Upper lobe of left lung (tissue), 4 donors: ENCODE measurements around the gene SLC5A6.

Experiments used
- EP300 ChIP-seq, 4 donors: sonication (generic); formaldehyde crosslinking; IDR thresholded peaks; one replicate each; pipeline ENCODE4 v1.5.1; 2017; ENCODE audit warnings: antibody characterized with exemption in 4 of 4, control low read depth in 2 of 4
- POLR2A ChIP-seq, 4 donors: fragments of 450-650 bp; IDR thresholded peaks; one replicate each; pipeline ENCODE4 v1.5.1; 2016 to 2017; ENCODE audit warnings: antibody characterized with exemption in 4 of 4, mild to moderate bottlenecking in 2 of 4
- POLR2AphosphoS5 ChIP-seq, 2 donors: sonication (generic); formaldehyde crosslinking; IDR thresholded peaks; one replicate each; pipeline ENCODE4 v1.5.1; 2017; ENCODE audit warnings: antibody characterized with exemption in 2 of 2
- TF ChIP-seq, protein P1 (sequence below), 6 experiments: fragments of 450-650 bp in 4 of 6; fragments of 200-600 bp in 2 of 6; sonication (generic) in 2 of 6; IDR thresholded peaks; one replicate each; pipeline ENCODE4 v1.5.1; 2016 to 2019; ENCODE audit warnings: antibody characterized with exemption in 6 of 6

GRCh38 chr2:27258051-27258450, 46.0 kb upstream of the SLC5A6 start:
- TF ChIP-seq, protein P1, sequence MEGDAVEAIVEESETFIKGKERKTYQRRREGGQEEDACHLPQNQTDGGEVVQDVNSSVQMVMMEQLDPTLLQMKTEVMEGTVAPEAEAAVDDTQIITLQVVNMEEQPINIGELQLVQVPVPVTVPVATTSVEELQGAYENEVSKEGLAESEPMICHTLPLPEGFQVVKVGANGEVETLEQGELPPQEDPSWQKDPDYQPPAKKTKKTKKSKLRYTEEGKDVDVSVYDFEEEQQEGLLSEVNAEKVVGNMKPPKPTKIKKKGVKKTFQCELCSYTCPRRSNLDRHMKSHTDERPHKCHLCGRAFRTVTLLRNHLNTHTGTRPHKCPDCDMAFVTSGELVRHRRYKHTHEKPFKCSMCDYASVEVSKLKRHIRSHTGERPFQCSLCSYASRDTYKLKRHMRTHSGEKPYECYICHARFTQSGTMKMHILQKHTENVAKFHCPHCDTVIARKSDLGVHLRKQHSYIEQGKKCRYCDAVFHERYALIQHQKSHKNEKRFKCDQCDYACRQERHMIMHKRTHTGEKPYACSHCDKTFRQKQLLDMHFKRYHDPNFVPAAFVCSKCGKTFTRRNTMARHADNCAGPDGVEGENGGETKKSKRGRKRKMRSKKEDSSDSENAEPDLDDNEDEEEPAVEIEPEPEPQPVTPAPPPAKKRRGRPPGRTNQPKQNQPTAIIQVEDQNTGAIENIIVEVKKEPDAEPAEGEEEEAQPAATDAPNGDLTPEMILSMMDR (IDR thresholded peaks at IDR 0.05) = no peak
- TF ChIP-seq POLR2A (IDR thresholded peaks at IDR 0.05) (no peak), POLR2AphosphoS5 (IDR thresholded peaks at IDR 0.05) (no peak), EP300 (IDR thresholded peaks at IDR 0.05) (no peak)
